Stimulated activated CD4-positive, alpha-beta T cell treated with anti-CD3 and anti-CD28 coated beads, Interleukin-2, amount 100 ng/mL, for 4 hours (primary cell): ENCODE data around the gene SPTBN2.

Experiments used
- DNase-seq: peaks from one replicate; pipeline ENCODE4 v3.0.0-alpha.2; 2020; ENCODE audit warnings: low read depth

The SPTBN2 gene

GRCh38 chr11:66701432-66702240 is 27.4 kb downstream of the SPTBN2 start:
- no peak for DNase-seq

GRCh38 chr11:66700742-66701141 is 28.3 kb downstream of the SPTBN2 start:
- no peak for DNase-seq

GRCh38 chr11:66700337-66700736 is 28.7 kb downstream of the SPTBN2 start:
- DNase-seq = no peak

GRCh38 chr11:66698491-66698890 is 30.5 kb downstream of the SPTBN2 start:
- no peak for DNase-seq

GRCh38 chr11:66697988-66698387 is 31.0 kb downstream of the SPTBN2 start:
- no peak for DNase-seq

- no peak for DNase-seq
These were observed 32.9 kb downstream of the SPTBN2 start for GRCh38 chr11:66696146-66696545.

- peak; percentile 71 for DNase-seq
These were observed 34.2 kb downstream of the SPTBN2 start for GRCh38 chr11:66694732-66695207.

- no peak for DNase-seq
These were observed 35.0 kb downstream of the SPTBN2 start for GRCh38 chr11:66694056-66694410.

- DNase-seq = no peak
These were observed 35.5 kb downstream of the SPTBN2 start for GRCh38 chr11:66693356-66694055.

GRCh38 chr11:66692871-66693331 is 36.1 kb downstream of the SPTBN2 start:
- no peak for DNase-seq

- DNase-seq = no peak
These were observed 36.6 kb downstream of the SPTBN2 start for GRCh38 chr11:66692446-66692845.

- no peak for DNase-seq
These were observed 37.6 kb downstream of the SPTBN2 start for GRCh38 chr11:66691311-66691980.

GRCh38 chr11:66689661-66690590 is 39.1 kb downstream of the SPTBN2 start:
- no peak for DNase-seq

- DNase-seq = no peak
These were observed 40.2 kb downstream of the SPTBN2 start for GRCh38 chr11:66688561-66689534.

- no peak for DNase-seq
These were observed 41.2 kb downstream of the SPTBN2 start for GRCh38 chr11:66687831-66688281.

GRCh38 chr11:66686801-66687750 is 41.9 kb downstream of the SPTBN2 start:
- no peak for DNase-seq

GRCh38 chr11:66686100-66686785 is 42.8 kb downstream of the SPTBN2 start:
- no peak for DNase-seq

GRCh38 chr11:66685276-66686099 is 43.5 kb downstream of the SPTBN2 start:
- no peak for DNase-seq
